ENCODE measurements around the gene PFKFB3.

Gene PFKFB3

DNA sequence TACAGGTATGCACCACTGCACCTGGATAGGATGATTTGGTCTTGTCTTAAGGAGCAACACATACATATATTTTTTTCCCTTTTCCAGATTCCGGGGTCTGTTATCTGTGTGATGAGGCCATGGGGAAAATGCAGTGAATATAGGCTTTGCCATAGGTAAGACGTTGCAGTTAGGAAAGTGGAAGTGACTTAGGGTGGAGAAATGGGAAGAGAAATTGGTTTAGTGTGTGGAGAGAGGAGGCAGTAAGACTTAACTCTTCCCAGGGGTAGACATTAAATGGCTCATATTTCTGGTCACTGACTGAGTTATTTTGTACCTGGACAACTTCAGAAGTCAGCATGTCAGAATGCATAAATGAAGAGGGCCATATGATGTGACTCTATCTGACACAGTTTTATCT, 66.7 kb downstream of the PFKFB3 start:
- no peak overlapping the region for H2AFZ ChIP-seq (ENCODE audit: low read depth, low read length, severe bottlenecking)
- no peaks in the 10 kb centered on the region for H3K9me3 ChIP-seq (ENCODE audit: insufficient read depth, low read length)
- H3K36me3 ChIP-seq (ENCODE audit: low read length) = no peaks in the 10 kb centered on the region
- TF ChIP-seq, protein P1, sequence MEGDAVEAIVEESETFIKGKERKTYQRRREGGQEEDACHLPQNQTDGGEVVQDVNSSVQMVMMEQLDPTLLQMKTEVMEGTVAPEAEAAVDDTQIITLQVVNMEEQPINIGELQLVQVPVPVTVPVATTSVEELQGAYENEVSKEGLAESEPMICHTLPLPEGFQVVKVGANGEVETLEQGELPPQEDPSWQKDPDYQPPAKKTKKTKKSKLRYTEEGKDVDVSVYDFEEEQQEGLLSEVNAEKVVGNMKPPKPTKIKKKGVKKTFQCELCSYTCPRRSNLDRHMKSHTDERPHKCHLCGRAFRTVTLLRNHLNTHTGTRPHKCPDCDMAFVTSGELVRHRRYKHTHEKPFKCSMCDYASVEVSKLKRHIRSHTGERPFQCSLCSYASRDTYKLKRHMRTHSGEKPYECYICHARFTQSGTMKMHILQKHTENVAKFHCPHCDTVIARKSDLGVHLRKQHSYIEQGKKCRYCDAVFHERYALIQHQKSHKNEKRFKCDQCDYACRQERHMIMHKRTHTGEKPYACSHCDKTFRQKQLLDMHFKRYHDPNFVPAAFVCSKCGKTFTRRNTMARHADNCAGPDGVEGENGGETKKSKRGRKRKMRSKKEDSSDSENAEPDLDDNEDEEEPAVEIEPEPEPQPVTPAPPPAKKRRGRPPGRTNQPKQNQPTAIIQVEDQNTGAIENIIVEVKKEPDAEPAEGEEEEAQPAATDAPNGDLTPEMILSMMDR (IDR thresholded peaks at IDR 0.05; ENCODE audit: insufficient read depth, low read length, poor library complexity, severe bottlenecking) = no peak
- TF ChIP-seq EZH2phosphoT487 (conservative IDR thresholded peaks at IDR 0.05; ENCODE audit: low read length) = no peak
- H4K20me1 ChIP-seq (ENCODE audit: low read depth, low read length) = no peaks in the 10 kb centered on the region
- H3K4me3 ChIP-seq (ENCODE audit: insufficient read depth, low read length, poor library complexity, severe bottlenecking) = no peak overlapping the region
- no peak overlapping the region for H3K9ac ChIP-seq (ENCODE audit: low read length)
- H3K27ac ChIP-seq (ENCODE audit: low read depth, low read length) = no peak overlapping the region
- no peak overlapping the region for H3K4me2 ChIP-seq (ENCODE audit: low read depth, low read length, poor library complexity, severe bottlenecking)
- no peaks in the 10 kb centered on the region for H3K27me3 ChIP-seq (ENCODE audit: low read length)
- H3F3A ChIP-seq (ENCODE audit: insufficient read depth) = no peaks in the 10 kb centered on the region
- no peaks in the 10 kb centered on the region for H3K79me2 ChIP-seq (ENCODE audit: insufficient read depth, low read length)
- no peaks in the 10 kb centered on the region for H3K9me2 ChIP-seq (replicated peaks; ENCODE audit: insufficient read depth, low read length)

DNA sequence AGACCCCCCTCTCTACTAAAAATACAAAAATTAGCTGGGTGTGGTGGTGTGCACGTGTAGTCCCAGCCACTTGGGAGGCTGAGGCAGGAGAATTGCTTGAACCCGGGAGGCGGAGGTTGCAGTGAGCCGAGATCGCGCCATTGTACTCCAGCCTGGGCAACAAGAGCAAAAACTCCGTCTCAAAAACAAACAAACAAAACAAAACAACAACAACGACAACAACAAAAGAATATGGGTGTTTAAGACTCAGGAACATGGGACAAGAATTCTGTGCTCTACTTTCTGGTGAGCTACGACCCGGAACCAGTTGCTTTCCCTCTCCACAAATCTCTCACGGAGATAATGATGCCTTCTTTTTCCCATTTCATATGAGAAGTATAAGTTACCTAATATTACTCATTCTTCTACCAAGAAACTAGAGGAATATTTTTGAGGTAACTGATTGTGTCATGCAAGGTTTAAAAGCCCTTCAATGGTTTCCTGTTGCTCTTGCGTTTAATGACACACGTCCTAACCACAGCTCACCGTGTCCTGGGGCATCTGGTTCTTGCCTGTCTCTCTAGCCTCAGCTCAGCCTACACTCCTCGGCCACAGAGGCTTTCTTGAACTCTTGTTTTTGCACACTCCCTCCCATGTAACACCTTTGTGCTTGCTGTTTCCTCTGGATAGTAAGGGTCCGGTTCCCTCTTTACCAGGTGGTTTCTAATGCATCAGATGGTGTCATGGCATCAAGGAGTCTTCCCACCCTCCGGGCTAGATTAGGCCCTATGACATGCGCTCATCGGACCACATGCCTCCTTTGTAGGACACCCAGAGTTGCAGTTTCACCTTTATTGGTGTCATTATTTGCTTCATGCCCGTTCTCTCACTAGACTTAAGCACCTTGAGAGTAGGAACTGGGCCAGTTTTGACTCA, 67.5 kb downstream of the PFKFB3 start:
- Histone ChIP-seq H3K27ac (ENCODE audit: low read depth, low read length) (no peak overlapping the region), H3K27me3 (ENCODE audit: low read length) (no peaks in the 10 kb centered on the region), H3K36me3 (ENCODE audit: low read length) (no peaks in the 10 kb centered on the region), H3K79me2 (ENCODE audit: insufficient read depth, low read length) (no peaks in the 10 kb centered on the region), H3F3A (ENCODE audit: insufficient read depth) (no peaks in the 10 kb centered on the region), H3K9me2 (replicated peaks; ENCODE audit: insufficient read depth, low read length) (no peaks in the 10 kb centered on the region), H4K20me1 (ENCODE audit: low read depth, low read length) (no peaks in the 10 kb centered on the region), H3K4me3 (ENCODE audit: insufficient read depth, low read length, poor library complexity, severe bottlenecking) (no peak overlapping the region), H3K9me3 (ENCODE audit: insufficient read depth, low read length) (no peaks in the 10 kb centered on the region), H3K4me2 (ENCODE audit: low read depth, low read length, poor library complexity, severe bottlenecking) (no peak overlapping the region), H3K9ac (ENCODE audit: low read length) (no peak overlapping the region), H2AFZ (ENCODE audit: low read depth, low read length, severe bottlenecking) (no peak overlapping the region)
- TF ChIP-seq, protein P1 (IDR thresholded peaks at IDR 0.05; ENCODE audit: insufficient read depth, low read length, poor library complexity, severe bottlenecking) = no peak
- TF ChIP-seq EZH2phosphoT487 (conservative IDR thresholded peaks at IDR 0.05; ENCODE audit: low read length) = no peak

DNA sequence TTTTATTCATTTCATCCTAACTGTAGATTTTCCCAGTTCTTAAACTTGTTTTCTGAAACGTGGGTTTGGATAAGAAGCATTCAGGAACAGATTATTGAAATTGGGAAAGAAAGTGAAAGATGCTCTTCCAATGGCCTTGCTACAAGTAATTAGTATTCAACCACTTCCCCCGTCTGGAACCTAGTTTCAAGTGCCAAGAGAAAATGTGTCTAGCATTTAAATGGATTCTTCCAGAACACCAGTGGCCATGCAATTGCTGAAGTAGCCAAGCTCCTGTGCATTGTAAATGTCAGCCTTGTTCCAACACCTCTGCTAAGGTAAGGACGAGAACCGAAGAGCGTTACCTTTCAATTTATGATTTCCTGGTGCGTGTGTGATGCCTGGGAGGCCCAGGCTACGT, 68.2 kb downstream of the PFKFB3 start:
- Histone ChIP-seq H3K4me2 (ENCODE audit: low read depth, low read length, poor library complexity, severe bottlenecking) (no peak overlapping the region), H3K27ac (ENCODE audit: low read depth, low read length) (no peak overlapping the region)

More for the DNA sequence above, 68.2 kb downstream of the PFKFB3 start:
- Histone ChIP-seq H3F3A (ENCODE audit: insufficient read depth) (no peaks in the 10 kb centered on the region), H2AFZ (ENCODE audit: low read depth, low read length, severe bottlenecking) (no peak overlapping the region), H3K36me3 (ENCODE audit: low read length) (no peaks in the 10 kb centered on the region), H3K9me3 (ENCODE audit: insufficient read depth, low read length) (no peaks in the 10 kb centered on the region), H3K4me3 (ENCODE audit: insufficient read depth, low read length, poor library complexity, severe bottlenecking) (no peak overlapping the region), H3K27me3 (ENCODE audit: low read length) (no peaks in the 10 kb centered on the region), H3K79me2 (ENCODE audit: insufficient read depth, low read length) (no peaks in the 10 kb centered on the region), H4K20me1 (ENCODE audit: low read depth, low read length) (no peaks in the 10 kb centered on the region), H3K9me2 (replicated peaks; ENCODE audit: insufficient read depth, low read length) (no peaks in the 10 kb centered on the region), H3K9ac (ENCODE audit: low read length) (no peak overlapping the region)
- TF ChIP-seq, protein P1 (IDR thresholded peaks at IDR 0.05; ENCODE audit: insufficient read depth, low read length, poor library complexity, severe bottlenecking) = no peak
- TF ChIP-seq EZH2phosphoT487 (conservative IDR thresholded peaks at IDR 0.05; ENCODE audit: low read length) = no peak

Measured in SU-DHL-6 (cell line).